Measurements from ENCODE around the gene STK40.

STK40 gene

DNA sequence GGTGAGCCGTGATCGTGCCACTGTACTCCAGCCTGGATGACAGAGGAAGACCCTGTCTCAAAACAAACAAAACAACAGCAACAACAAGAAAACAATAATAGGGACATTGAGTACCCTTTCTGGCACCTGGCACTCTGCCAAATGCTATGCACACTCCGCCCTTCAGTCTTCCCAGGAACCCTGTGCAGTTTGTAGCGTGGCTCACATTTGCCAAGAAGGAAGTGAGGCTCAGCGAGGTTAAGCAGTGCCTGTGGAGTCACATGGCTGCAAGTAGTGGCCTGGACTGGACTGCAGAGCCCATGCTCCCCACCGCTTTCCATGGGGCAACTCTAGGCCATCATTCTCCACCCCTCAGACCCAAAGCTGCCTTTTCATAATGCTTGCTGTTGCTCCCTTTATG lies 57.0 kb downstream of the STK40 start:
- no peaks in the 10 kb centered on the region for H3K9me2 ChIP-seq (replicated peaks; ENCODE audit: control insufficient read depth, low read length)

DNA sequence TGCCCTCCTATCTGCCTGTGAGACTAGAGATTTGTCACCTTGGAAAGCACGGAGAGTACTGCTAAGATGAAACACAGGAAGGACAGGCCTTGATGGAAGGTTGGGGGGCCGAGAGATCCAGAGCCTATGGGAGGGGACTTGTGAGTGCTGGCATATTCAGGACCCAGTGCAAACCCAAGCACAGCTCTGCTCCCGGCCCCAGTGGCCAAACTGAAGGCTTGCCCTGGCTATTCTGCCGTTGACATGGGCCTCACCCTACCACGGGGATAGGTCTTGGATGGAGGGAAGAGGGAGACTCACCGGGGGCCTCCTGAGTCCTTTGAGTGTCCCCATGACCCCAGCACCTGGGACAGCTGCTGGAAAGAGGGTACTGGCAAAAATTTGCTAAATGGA lies 57.6 kb downstream of the STK40 start:
- no peak for TF ChIP-seq EZH2phosphoT487 (IDR thresholded peaks at IDR 0.05; ENCODE audit: borderline replicate concordance, low read length)
- TF ChIP-seq, protein P1, sequence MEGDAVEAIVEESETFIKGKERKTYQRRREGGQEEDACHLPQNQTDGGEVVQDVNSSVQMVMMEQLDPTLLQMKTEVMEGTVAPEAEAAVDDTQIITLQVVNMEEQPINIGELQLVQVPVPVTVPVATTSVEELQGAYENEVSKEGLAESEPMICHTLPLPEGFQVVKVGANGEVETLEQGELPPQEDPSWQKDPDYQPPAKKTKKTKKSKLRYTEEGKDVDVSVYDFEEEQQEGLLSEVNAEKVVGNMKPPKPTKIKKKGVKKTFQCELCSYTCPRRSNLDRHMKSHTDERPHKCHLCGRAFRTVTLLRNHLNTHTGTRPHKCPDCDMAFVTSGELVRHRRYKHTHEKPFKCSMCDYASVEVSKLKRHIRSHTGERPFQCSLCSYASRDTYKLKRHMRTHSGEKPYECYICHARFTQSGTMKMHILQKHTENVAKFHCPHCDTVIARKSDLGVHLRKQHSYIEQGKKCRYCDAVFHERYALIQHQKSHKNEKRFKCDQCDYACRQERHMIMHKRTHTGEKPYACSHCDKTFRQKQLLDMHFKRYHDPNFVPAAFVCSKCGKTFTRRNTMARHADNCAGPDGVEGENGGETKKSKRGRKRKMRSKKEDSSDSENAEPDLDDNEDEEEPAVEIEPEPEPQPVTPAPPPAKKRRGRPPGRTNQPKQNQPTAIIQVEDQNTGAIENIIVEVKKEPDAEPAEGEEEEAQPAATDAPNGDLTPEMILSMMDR (IDR thresholded peaks at IDR 0.05; ENCODE audit: low read depth, low read length, poor library complexity, severe bottlenecking), result no peak
- Histone ChIP-seq H4K20me1 (ENCODE audit: control insufficient read depth, insufficient read depth, low read depth, low read length) (no peaks in the 10 kb centered on the region), H3K36me3 (ENCODE audit: control insufficient read depth, low read length) (no peaks in the 10 kb centered on the region), H3K9me2 (replicated peaks; ENCODE audit: control insufficient read depth, low read length) (no peaks in the 10 kb centered on the region), H3K27me3 (ENCODE audit: control insufficient read depth, low read length) (0 out of 2 replicates have a peak, but pooled peaks cover 2% of the 10 kb centered on the region), H3K79me2 (ENCODE audit: control insufficient read depth, low read length) (no peaks in the 10 kb centered on the region), H3K4me2 (ENCODE audit: low read length) (no peak overlapping the region), H3K4me1 (ENCODE audit: control insufficient read depth, low read length) (peaks cover 13% of the 10 kb centered on the region), H3K27ac (ENCODE audit: low read depth, low read length) (no peak overlapping the region), H3F3A (ENCODE audit: control insufficient read depth, insufficient read depth) (no peaks in the 10 kb centered on the region), H3K4me3 (ENCODE audit: low read length) (no peak overlapping the region), H3K9me3 (ENCODE audit: control insufficient read depth, insufficient read depth, low read length) (no peaks in the 10 kb centered on the region)

More for the DNA sequence above, 57.0 kb downstream of the STK40 start:
- Histone ChIP-seq H3K79me2 (ENCODE audit: control insufficient read depth, low read length) (no peaks in the 10 kb centered on the region), H3K4me1 (ENCODE audit: control insufficient read depth, low read length) (peaks cover 10% of the 10 kb centered on the region), H3F3A (ENCODE audit: control insufficient read depth, insufficient read depth) (no peaks in the 10 kb centered on the region), H3K27ac (ENCODE audit: low read depth, low read length) (no peak overlapping the region), H3K27me3 (ENCODE audit: control insufficient read depth, low read length) (0 out of 2 replicates have a peak, but pooled peaks cover 2% of the 10 kb centered on the region), H4K20me1 (ENCODE audit: control insufficient read depth, insufficient read depth, low read depth, low read length) (no peaks in the 10 kb centered on the region), H3K4me3 (ENCODE audit: low read length) (no peak overlapping the region), H3K9me3 (ENCODE audit: control insufficient read depth, insufficient read depth, low read length) (no peaks in the 10 kb centered on the region), H3K4me2 (ENCODE audit: low read length) (no peak overlapping the region), H3K36me3 (ENCODE audit: control insufficient read depth, low read length) (no peaks in the 10 kb centered on the region)
- TF ChIP-seq, protein P1 (IDR thresholded peaks at IDR 0.05; ENCODE audit: low read depth, low read length, poor library complexity, severe bottlenecking), result no peak
- TF ChIP-seq EZH2phosphoT487 (IDR thresholded peaks at IDR 0.05; ENCODE audit: borderline replicate concordance, low read length), result no peak

DNA sequence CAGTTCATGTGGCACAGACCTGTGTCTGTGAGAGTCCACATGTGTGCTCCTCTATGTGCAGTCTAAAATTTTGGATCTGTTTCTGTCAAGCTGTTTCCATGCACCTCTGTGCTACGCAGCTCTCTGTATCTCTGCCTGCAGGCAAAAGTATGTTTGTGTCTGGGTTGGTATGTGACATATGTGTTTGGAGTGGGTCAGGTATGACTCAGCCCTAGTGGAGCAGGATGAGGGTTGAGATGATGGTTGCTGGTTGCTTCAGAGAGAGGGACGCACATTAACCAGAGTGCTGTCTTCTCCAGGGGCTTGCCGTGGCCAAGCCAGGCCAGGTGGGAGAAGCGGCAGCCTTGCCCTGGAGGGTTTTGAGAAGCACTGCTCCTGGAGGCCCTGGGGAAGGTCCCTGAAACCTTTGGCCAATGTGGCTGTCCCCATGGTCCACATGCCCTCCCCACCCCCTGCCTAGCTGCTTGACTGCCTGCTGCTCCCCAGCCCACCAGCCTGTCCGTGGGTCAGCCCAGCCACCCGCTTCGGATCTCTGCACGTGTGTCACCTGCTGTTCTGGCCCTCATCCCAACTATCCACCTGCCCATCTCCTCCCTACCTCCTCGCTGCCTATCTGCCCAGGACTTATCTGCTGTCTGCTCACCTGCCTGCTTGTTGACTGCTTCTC lies 58.2 kb downstream of the STK40 start:
- TF ChIP-seq, protein P1 (IDR thresholded peaks at IDR 0.05; ENCODE audit: low read depth, low read length, poor library complexity, severe bottlenecking), result no peak
- no peak for TF ChIP-seq EZH2phosphoT487 (IDR thresholded peaks at IDR 0.05; ENCODE audit: borderline replicate concordance, low read length)
- Histone ChIP-seq H3K36me3 (ENCODE audit: control insufficient read depth, low read length) (no peaks in the 10 kb centered on the region), H3K4me3 (ENCODE audit: low read length) (no peak overlapping the region), H4K20me1 (ENCODE audit: control insufficient read depth, insufficient read depth, low read depth, low read length) (no peaks in the 10 kb centered on the region), H3K27ac (ENCODE audit: low read depth, low read length) (no peak overlapping the region), H3K4me1 (ENCODE audit: control insufficient read depth, low read length) (peaks cover 18% of the 10 kb centered on the region), H3K9me2 (replicated peaks; ENCODE audit: control insufficient read depth, low read length) (no peaks in the 10 kb centered on the region), H3K4me2 (ENCODE audit: low read length) (no peak overlapping the region), H3K9me3 (ENCODE audit: control insufficient read depth, insufficient read depth, low read length) (no peaks in the 10 kb centered on the region), H3K27me3 (ENCODE audit: control insufficient read depth, low read length) (0 out of 2 replicates have a peak, but pooled peaks cover 2% of the 10 kb centered on the region), H3F3A (ENCODE audit: control insufficient read depth, insufficient read depth) (no peaks in the 10 kb centered on the region), H3K79me2 (ENCODE audit: control insufficient read depth, low read length) (no peaks in the 10 kb centered on the region)

Data from DOHH2 (cell line).